Stimulated activated CD8-positive, alpha-beta memory T cell treated with anti-CD3 and anti-CD28 coated beads, Interleukin-7, amount 100 ng/mL, for 48 hours (primary cell): ENCODE measurements around the gene RUBCNL.

Source experiments
- DNase-seq, 2 donors: peaks; one replicate each; pipeline ENCODE4 v3.0.0-alpha.2; 2020; ENCODE audit warnings: low read depth in 1 of 2; ENCODE audit errors: extremely low read depth in 1 of 2

RUBCNL gene

DNA sequence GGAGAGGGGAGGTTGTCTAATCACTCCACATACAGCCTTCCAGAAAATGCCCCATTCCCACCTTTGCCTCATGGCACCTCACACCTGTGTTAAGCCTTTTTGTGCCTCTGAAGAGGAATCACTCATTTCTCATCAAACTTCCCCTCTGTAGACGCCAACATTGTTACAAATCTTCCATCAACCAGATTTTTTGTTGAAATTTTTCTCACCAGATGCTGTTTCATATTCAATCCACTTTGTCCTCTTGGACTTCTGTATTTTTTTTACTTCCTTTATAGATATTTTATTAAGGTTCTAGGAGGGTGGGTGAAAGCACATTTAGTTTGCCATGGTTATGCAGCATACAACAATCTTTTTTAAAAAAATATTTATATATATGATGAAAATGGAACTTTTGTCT is 74.0 kb downstream of the RUBCNL start:
- DNase-seq, result no peak

DNA sequence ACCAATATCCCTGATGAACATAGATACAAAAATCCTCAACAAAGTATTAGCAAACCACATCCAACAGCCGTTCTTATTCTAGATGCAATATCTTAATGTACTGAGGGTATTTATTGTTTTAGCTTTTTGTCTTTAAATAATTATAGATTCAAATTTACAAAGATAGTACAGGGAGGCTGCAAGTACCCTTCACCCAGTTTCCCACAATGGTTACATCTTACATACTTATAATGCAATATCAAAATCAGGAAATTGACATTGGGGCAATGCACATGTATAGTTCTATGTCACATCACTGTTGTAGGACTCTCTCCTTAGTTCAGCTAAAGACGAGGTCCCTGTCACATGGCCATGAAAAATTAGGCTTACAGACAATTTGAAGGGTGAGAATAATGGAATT is 75.8 kb downstream of the RUBCNL start:
- no peak for DNase-seq

DNA sequence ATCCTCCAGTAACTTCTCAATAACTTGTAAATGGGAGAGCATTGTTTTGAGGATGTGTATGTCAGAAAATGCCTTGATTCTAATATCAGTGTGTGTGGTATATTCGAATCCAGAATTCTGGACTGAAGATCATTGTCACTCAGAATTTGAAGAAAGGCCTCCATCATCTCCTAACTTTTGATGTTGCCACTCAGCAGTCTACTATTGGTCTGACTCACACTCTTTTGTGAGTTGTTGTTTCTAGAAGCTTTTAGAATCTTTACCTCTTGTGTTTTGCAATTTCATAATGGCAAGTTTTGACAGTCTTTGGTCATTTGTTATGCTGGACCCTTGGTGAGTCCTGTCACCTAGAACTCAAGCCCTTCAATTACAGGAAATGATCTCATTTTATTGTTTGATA is 77.0 kb downstream of the RUBCNL start:
- DNase-seq, result no peak

DNA sequence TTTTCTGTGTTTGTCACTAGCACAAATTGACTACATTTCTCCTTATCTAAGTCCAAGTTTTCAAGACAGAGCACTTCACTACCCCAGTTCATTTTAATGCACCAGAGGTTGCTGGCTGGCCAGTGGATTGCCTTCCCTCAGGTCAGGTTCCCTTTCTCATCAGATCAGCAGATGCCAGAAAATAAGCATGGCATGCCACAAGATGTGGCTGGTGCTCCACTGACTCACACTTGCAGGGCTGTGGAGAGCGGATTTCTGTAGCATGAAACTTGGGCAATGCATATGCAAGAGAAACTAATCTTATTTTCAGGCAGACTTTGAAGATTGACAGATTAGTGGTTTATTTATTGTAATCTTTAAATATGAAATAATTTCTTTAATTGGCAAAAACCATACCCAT is 79.5 kb downstream of the RUBCNL start:
- DNase-seq, result no peak

DNA sequence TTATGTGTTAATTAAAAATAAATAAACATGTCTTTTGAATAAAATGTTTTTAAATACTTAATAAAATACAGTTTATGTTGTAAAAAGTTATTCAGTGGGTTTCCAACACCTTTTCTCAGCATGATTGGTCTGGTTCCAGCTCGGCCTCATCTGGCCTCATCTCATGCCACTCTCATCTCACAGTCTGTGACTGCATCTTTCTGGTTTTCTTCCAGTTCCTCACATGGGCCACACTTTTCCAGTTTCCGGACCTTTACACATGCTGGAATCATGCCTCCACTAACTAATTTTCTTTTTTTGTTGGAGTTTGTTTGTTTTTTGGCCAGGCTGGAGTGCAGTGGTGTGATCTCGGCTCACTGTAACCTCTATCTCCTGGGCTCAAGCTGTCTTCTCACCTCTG is 82.5 kb downstream of the RUBCNL start:
- no peak for DNase-seq

DNA sequence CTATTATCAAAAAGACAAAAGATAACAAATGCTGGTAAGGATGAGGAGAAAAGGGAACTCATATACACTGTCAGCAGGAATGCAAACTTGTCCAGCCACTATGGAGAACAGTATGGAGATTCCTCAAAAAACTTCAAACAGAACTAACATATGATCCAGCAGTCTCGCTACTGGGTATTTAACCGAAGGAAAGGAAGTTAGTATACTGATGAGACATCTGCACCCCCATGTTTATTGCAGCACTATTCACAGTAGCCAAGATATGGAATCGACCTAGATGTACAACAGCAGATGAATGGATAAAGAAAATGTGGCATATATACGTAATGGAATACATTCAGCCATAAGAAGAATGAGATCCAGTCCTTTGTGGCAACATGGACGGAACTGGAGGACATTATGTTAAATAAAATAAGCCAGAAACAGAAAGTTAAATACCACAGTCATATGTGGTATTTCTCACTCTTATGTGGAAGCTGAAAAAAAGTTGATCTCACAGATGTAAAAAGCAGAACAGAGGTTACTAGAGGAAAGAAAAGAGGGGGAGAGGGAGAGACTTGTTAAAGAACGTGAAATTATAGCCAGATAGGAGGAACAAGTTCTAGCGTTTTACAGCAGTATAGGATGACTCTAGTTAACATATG is 83.2 kb downstream of the RUBCNL start:
- no peak for DNase-seq

DNA sequence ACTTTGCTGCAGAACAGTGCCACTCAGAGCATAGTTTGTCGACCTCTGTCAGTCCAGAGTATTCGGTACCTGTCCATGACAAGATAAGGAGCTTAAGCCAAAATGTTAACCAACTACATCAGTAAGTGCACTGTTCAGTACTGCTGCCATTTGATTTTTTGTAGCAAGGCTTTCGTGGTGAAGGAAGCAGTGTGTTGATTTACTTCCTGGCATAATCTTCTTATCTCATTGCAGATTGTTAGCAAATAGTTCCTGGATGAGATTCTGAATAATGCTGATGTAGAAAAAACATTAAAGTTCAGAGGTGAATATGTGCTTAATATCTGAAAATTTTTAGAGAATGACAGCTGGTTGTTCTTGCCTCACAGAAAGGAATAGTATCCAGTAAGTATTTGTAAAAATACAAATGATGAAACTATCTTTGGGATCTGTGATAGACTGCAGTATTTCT is 89.7 kb downstream of the RUBCNL start:
- no peak for DNase-seq

DNA sequence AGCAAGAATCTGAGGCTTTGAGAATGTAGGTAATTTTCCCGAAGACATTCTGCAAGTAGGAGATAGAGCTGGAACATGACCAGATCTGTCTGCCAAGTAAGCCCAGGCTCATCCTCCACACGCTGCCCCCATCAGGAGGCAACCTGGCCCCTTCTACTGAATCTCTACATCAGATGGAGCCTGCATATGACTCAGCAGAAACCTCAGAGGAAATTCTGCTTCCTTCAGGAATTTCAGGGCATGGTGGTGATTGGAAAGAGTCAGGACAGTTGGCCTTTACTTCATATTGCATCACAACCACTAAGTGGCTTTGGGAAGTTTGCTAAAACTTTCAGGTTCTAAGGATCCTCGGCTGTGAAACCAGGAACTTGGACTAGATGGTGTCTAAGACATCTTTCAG is 90.1 kb downstream of the RUBCNL start:
- DNase-seq, result no peak

DNA sequence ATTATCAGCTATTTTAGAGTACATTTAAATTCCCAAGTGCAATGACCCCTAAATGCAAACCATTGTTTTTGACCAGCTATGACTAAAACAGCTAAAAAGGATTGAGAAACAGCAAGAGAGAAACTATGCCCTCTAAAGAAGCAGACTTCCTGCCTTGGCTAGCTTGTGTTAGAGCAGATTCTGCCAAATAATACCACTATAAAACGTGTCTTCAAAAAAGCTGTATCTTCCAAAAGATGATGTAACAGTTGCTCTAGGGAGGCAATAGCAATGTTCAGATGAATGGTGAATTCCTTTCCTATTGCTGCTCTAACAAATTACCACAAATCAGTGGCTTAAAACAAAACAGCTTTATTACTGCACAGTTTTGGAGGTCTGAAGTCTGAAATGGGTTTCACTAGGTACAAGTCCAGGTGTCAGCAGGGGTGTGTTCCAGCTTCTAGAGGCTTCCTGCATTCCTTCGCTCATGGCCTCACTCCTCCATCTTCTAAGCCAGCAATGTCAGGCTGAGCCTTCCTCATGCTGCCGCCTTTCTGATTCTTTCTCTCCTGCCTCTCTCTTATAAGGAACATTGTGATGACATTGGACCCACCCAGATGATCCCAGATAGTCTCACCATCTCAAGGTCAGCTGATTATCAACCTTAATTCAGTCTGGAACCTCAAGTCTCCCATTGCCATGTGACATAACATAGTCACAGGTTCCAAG is 90.8 kb downstream of the RUBCNL start:
- no peak for DNase-seq

DNA sequence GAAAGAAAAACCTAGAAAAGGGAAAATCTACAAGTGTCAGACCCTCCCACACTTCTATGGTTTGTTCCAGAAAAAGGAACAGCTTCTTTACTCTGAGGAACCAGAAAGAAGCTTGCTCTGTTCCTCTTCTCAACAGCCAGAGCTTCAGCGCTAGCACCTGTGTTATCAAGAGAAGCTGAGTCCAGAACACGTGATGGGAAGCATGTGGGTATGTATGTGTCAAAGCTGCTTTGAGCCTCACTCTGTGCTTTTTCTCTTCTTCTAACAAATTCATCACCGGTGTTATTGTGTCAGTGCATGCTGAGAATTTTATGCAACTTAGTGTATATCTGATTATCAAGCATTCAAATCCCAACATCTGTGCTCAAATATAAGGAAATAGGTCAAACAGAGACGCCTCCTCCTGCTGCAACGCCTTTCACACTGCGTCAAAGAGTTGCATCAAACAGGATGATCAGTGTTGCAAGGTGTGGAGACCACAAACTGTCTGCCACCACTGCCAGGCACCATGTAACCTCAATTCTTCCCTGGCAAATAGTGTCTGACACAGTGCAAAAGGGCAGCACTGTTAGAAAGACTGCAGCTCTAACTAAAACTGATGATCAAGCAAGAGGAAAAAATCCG is 91.4 kb downstream of the RUBCNL start:
- DNase-seq, result peak in 1 of 2 donors; percentile 35

DNA sequence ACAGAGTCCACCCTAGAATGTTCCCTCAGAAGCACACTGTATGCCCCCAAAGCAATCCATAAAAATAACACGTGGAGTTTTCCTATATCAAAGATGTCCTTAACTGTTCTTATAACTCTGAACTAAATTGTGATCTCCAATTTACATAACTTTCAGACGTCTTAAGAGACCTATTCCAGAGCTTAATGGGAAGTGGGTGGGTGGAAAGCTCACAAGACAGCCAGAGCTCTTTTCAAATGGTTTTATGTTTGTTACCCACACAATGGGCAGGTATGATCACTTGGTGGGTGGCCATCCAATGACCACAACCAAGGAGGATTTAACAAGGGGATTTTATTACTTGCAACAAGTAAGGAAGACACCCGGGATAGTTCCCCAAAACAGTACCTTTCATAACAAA is 93.6 kb downstream of the RUBCNL start:
- DNase-seq, result no peak
